Gastroesophageal sphincter (tissue), 4 donors: ENCODE measurements around the gene FOXR2. TPM values are rescaled to one million over a fixed set of nuclear protein-coding genes. Genes with fewer than 3 reads are reported as not detected.

ENCODE experiments used
- ATAC-seq: fragments of 150-250 bp; one replicate; pipeline ENCODE4 v1.9.1; 2016; ENCODE audit warnings: mild to moderate bottlenecking, moderate library complexity
- H3K27ac ChIP-seq, 4 donors: fragments of 200-600 bp; sonication (generic) in 3 of 4; 1 replicate in 3 of 4; 2 replicates in 1 of 4; pipeline ENCODE4 v1.5.1; 2016 to 2019
- H3K27me3 ChIP-seq: fragments of 200-600 bp; sonication (generic); one replicate; pipeline ENCODE4 v1.5.1; 2019
- H3K36me3 ChIP-seq, 2 donors: fragments of 200-600 bp; sonication (generic); one replicate each; pipeline ENCODE4 v1.5.1; 2019; ENCODE audit warnings: control low read depth in 1 of 2
- H3K4me1 ChIP-seq, 3 donors: fragments of 200-600 bp; sonication (generic); 1 replicate in 2 of 3; 2 replicates in 1 of 3; pipeline ENCODE4 v1.5.1; 2016 to 2019; ENCODE audit warnings: control low read depth in 2 of 3
- H3K4me3 ChIP-seq, 2 donors: fragments of 200-600 bp; sonication (generic); one replicate each; pipeline ENCODE4 v1.5.1; 2019; ENCODE audit warnings: mild to moderate bottlenecking in 1 of 2, moderate library complexity in 1 of 2
- H3K9me3 ChIP-seq, 3 donors: fragments of 200-600 bp; sonication (generic); one replicate each; pipeline ENCODE4 v1.5.1; 2017 to 2019; ENCODE audit warnings: control low read depth in 2 of 3
- CTCF ChIP-seq, 4 experiments: fragments of 200-600 bp in 2 of 4; fragments of 450-650 bp in 2 of 4; sonication (generic) in 1 of 4; IDR thresholded peaks; one replicate each; pipeline ENCODE4 v1.5.1; 2017 to 2019; ENCODE audit warnings: antibody characterized with exemption in 4 of 4, mild to moderate bottlenecking in 2 of 4, moderate library complexity in 2 of 4
- EP300 ChIP-seq: sonication (generic); formaldehyde crosslinking; IDR thresholded peaks from one replicate; pipeline ENCODE4 v1.6.1; 2017; ENCODE audit warnings: antibody characterized with exemption, mild to moderate bottlenecking
- POLR2A ChIP-seq, 2 donors: fragments of 450-650 bp; IDR thresholded peaks; one replicate each; pipeline ENCODE4 v1.6.1; 2017; ENCODE audit warnings: antibody characterized with exemption in 2 of 2, mild to moderate bottlenecking in 2 of 2, moderate library complexity in 1 of 2
- POLR2AphosphoS5 ChIP-seq: sonication (generic); formaldehyde crosslinking; IDR thresholded peaks from one replicate; pipeline ENCODE4 v1.6.1; 2017; ENCODE audit warnings: antibody characterized with exemption
- WGBS, 2 donors: methylation state at CpG; one replicate each; pipeline ENCODE4 v1.1.5; 2018; ENCODE audit warnings: low coverage in 1 of 2; 5-methylcytosine and 5-hydroxymethylcytosine counted together
- total RNA-seq, 4 donors: library from RNA; depleted of rRNA; stranded (reverse); fragments of >200 nt; gene quantifications; one replicate each; pipeline ENCODE4 v1.1.0, GENCODE V29; 2016

Gene FOXR2
- total RNA-seq, 4 donors from 2014 or later, result 0.27 TPM; not detected in 3

GRCh38 chrX:55598333-55598732 lies 24.9 kb upstream of the FOXR2 start:
- Histone ChIP-seq H3K36me3 (no peaks in the 10 kb centered on the region), H3K4me3 (no peak overlapping the region), H3K27ac (no peak overlapping the region), H3K9me3 (no peaks in the 10 kb centered on the region), H3K27me3 (no peaks in the 10 kb centered on the region), H3K4me1 (no peaks in the 10 kb centered on the region)
- 72 to 84% methylated on average over 4 to 6 of the region's 7 CpGs for WGBS, 2 donors
- TF ChIP-seq CTCF (IDR thresholded peaks at IDR 0.05), result no peak
- no peak for TF ChIP-seq POLR2AphosphoS5
- no peak for TF ChIP-seq EP300
- no peak for TF ChIP-seq POLR2A (IDR thresholded peaks at IDR 0.05)
- no peak for ATAC-seq

GRCh38 chrX:55619547-55619946 lies 3.7 kb upstream of the FOXR2 start:
- whole genome bisulfite sequencing, 2 donors, result 33 to 40% methylated on average over 2 of the region's 2 CpGs
- no peak for ATAC-seq
- H3K27ac ChIP-seq, result no peak overlapping the region
- H3K4me3 ChIP-seq, result no peak overlapping the region
- H3K27me3 ChIP-seq, result no peaks in the 10 kb centered on the region
- TF ChIP-seq CTCF (IDR thresholded peaks at IDR 0.05) (no peak), POLR2A (IDR thresholded peaks at IDR 0.05) (no peak), EP300 (no peak), POLR2AphosphoS5 (no peak)
- H3K9me3 ChIP-seq, result no peaks in the 10 kb centered on the region
- H3K36me3 ChIP-seq, result no peaks in the 10 kb centered on the region
- H3K4me1 ChIP-seq, result no peaks in the 10 kb centered on the region

GRCh38 chrX:55624403-55624802 lies 1.2 kb downstream of the FOXR2 start:
- ATAC-seq, result no peak
- 36% methylated on average over 5 of the region's 5 CpGs; no CpG with 5 or more reads in 1 of the 2 donors for WGBS, 2 donors
- TF ChIP-seq EP300 (no peak), POLR2A (IDR thresholded peaks at IDR 0.05) (no peak), CTCF (IDR thresholded peaks at IDR 0.05) (no peak), POLR2AphosphoS5 (no peak)

GRCh38 chrX:55636109-55636508 lies 12.9 kb downstream of the FOXR2 start:
- Histone ChIP-seq H3K9me3 (no peaks in the 10 kb centered on the region), H3K36me3 (no peaks in the 10 kb centered on the region), H3K4me1 (no peaks in the 10 kb centered on the region), H3K4me3 (no peak overlapping the region), H3K27me3 (no peaks in the 10 kb centered on the region), H3K27ac (no peak overlapping the region)
- 57 to 76% methylated on average over 1 to 8 of the region's 8 CpGs for WGBS, 2 donors
- no peak for TF ChIP-seq EP300
- no peak for TF ChIP-seq CTCF (IDR thresholded peaks at IDR 0.05)
- no peak for TF ChIP-seq POLR2AphosphoS5
- TF ChIP-seq POLR2A (IDR thresholded peaks at IDR 0.05), result no peak
- ATAC-seq, result no peak

More at GRCh38 chrX:55624403-55624802, 1.2 kb downstream of the FOXR2 start:
- Histone ChIP-seq H3K4me1 (no peaks in the 10 kb centered on the region), H3K27me3 (no peaks in the 10 kb centered on the region), H3K36me3 (no peaks in the 10 kb centered on the region), H3K4me3 (no peak overlapping the region), H3K9me3 (no peaks in the 10 kb centered on the region), H3K27ac (no peak overlapping the region)

GRCh38 chrX:55638933-55639332 lies 15.7 kb downstream of the FOXR2 start:
- Histone ChIP-seq H3K9me3 (no peaks in the 10 kb centered on the region), H3K4me1 (no peaks in the 10 kb centered on the region), H3K27ac (no peak overlapping the region), H3K4me3 (no peak overlapping the region), H3K27me3 (no peaks in the 10 kb centered on the region), H3K36me3 (no peaks in the 10 kb centered on the region)
- WGBS, 2 donors, result 75% methylated on average over 1 of the region's 1 CpG; no CpG with 5 or more reads in 1 of the 2 donors
- ATAC-seq, result no peak
- TF ChIP-seq EP300, result no peak
- TF ChIP-seq CTCF (IDR thresholded peaks at IDR 0.05), result no peak
- TF ChIP-seq POLR2A (IDR thresholded peaks at IDR 0.05), result no peak
- TF ChIP-seq POLR2AphosphoS5, result no peak
